HFF-Myc (cell line): ENCODE results near the gene NUCB2.
A peak's percentile ranks its signal among the peaks of the same experiment; 100 is the strongest.
"Not testable (repeated sequence)": the region's sequence is repeated elsewhere in the genome, so short reads cannot be mapped to it uniquely, and the experiment has no call there.

Source experiments
- DNase-seq: peaks from one replicate; pipeline ENCODE4 v3.0.0-alpha.2; 2011; ENCODE audit warnings: low read depth; ENCODE audit errors: extremely low read depth
- H3K4me3 ChIP-seq: replicated peaks from 2 replicates; pipeline ENCODE4 v1.5.1; 2011; ENCODE audit warnings: low read depth, mild to moderate bottlenecking, control low read depth, low read length
- TF ChIP-seq, protein P1 (sequence below): IDR thresholded peaks from 2 replicates; pipeline ENCODE4 v1.5.1; 2012; ENCODE audit warnings: mild to moderate bottlenecking, low read depth, low read length, control low read depth; ENCODE audit errors: missing control alignments

NUCB2 gene

DNA sequence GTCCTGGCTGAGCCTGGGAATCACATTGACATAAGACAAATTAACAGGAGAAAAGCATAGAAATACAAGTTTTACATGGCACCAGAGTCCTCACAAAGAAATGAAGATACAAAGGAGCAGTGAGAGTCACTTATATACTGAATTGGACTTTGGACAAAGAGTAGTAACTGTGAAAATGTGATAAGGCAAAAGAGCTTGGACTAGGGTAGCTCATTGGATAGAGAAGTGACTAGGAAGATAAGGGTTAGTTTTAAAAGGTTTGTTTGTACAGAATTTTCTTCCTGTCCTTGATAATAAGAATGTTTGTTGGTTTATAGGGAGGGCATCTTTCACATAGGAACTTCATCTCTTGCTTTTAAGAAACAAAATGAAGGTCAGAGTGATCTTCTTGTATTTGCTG, 17.9 kb upstream of the NUCB2 start:
- no peak overlapping the region for H3K4me3 ChIP-seq
- no peak for DNase-seq
- TF ChIP-seq, protein P1, sequence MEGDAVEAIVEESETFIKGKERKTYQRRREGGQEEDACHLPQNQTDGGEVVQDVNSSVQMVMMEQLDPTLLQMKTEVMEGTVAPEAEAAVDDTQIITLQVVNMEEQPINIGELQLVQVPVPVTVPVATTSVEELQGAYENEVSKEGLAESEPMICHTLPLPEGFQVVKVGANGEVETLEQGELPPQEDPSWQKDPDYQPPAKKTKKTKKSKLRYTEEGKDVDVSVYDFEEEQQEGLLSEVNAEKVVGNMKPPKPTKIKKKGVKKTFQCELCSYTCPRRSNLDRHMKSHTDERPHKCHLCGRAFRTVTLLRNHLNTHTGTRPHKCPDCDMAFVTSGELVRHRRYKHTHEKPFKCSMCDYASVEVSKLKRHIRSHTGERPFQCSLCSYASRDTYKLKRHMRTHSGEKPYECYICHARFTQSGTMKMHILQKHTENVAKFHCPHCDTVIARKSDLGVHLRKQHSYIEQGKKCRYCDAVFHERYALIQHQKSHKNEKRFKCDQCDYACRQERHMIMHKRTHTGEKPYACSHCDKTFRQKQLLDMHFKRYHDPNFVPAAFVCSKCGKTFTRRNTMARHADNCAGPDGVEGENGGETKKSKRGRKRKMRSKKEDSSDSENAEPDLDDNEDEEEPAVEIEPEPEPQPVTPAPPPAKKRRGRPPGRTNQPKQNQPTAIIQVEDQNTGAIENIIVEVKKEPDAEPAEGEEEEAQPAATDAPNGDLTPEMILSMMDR = no peak

DNA sequence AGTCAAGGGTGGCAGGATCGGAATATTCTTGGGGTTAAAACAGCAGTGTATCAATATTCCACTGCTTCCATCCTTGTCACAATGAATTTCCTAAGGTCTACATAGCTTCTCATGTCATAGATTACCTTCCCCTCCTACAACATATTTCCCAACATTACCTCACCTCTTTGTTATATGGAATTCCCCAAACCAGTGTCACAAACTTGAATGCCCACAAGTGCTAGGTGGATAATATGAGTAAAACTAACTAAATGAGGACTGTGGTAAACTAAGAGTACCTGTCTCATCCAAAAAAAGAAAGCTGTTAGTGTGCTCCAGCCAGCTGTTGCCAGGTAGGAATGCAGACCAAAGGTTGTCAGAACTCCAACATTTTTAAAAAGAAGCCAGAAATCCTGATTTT, 17.0 kb upstream of the NUCB2 start:
- TF ChIP-seq, protein P1 = no peak
- no peak overlapping the region for H3K4me3 ChIP-seq
- no peak for DNase-seq

- TF ChIP-seq, protein P1 = no peak
- H3K4me3 ChIP-seq = no peak overlapping the region
- no peak for DNase-seq
These were observed 16.5 kb upstream of the NUCB2 start for GRCh38 chr11:17260020-17260419.

GRCh38 chr11:17263769-17264168, 12.8 kb upstream of the NUCB2 start:
- H3K4me3 ChIP-seq = no peak overlapping the region
- TF ChIP-seq, protein P1 = no peak
- DNase-seq = no peak

DNA sequence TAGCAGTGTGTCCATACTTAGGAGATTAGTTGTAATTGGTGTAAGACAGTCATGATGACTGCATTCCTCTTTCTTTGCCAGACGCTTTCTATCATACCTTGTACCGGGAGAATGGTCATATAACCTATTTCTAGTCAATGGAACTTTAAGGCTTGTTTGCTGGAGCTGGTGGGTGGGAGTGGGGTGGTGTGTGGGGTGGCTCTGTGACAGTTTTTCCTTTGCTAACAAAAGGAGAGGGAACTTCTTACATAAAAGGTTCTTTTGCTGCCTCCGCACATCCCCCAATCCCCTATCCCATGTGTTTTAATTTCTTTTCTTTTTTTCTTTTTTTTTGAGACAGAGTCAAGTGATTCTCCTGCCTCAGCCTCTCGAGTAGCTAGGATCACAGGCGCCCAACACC, 9.8 kb upstream of the NUCB2 start:
- TF ChIP-seq, protein P1 = no peak
- no peak for DNase-seq
- no peak overlapping the region for H3K4me3 ChIP-seq

GRCh38 chr11:17267576-17267975, 9.0 kb upstream of the NUCB2 start:
- DNase-seq = peak; percentile 44
- TF ChIP-seq, protein P1 = no peak
- H3K4me3 ChIP-seq = no peak overlapping the region

DNA sequence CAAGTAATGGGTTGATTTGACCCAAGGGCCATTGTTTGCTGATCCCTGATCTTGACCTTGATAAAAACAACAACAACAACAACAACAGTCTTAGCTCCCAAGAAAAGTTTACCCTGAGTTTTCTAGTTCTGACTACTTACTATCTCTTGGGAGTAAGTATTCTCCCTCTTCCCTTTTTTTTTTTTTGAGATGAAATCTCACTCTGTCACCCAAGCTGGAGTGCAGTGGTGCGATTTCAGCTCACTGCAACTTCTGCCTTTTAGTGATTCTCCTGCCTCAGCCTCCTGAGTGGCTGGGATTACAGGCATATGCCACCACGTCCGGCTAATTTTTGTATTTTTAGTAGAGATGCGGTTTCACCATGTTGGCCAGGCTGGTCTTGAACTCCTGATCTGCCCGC, 8.0 kb upstream of the NUCB2 start:
- DNase-seq, H3K4me3 ChIP-seq: not testable (repeated sequence)
